Right lobe of liver (tissue), 4 donors: ENCODE data around the gene PRR5L.

ENCODE experiments used
- POLR2A ChIP-seq: fragments of 450-650 bp; IDR thresholded peaks from one replicate; pipeline ENCODE4 v1.6.1; 2017; ENCODE audit warnings: antibody characterized with exemption, mild to moderate bottlenecking
- TF ChIP-seq, protein P1 (sequence below), 4 donors: fragments of 200-600 bp in 3 of 4; fragments of 450-650 bp in 1 of 4; IDR thresholded peaks; one replicate each; pipeline versions ENCODE4 v1.5.1 to v1.8.0; 2016 to 2022; ENCODE audit warnings: antibody characterized with exemption in 4 of 4, mild to moderate bottlenecking in 2 of 4
- donor health status: DM: no; HTN: no; CAD: no.
- donor health status: DM: no; HTN: no; CAD: no.
- donor health status: DM: no; HTN: yes; CAD: no.

DNA sequence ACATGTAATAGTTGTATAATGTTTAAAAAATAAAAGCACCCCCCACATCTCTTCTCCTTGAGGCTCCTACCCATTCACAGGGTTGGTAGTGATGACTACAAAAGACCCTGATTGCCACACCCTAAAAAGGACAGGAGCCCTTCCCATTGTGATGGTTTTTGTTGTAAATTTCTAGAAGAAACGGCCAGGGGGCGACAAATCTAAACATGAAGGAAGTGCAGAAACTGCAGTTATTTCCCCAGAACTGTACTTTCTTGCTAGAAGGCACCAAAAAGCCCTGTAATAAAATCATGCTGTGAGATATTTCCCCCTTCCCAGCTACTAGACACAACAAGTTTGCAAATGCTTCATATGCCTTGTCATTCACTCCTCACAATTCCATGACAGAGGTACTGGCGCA, 10.8 kb downstream of the PRR5L start:
- TF ChIP-seq, protein P1, sequence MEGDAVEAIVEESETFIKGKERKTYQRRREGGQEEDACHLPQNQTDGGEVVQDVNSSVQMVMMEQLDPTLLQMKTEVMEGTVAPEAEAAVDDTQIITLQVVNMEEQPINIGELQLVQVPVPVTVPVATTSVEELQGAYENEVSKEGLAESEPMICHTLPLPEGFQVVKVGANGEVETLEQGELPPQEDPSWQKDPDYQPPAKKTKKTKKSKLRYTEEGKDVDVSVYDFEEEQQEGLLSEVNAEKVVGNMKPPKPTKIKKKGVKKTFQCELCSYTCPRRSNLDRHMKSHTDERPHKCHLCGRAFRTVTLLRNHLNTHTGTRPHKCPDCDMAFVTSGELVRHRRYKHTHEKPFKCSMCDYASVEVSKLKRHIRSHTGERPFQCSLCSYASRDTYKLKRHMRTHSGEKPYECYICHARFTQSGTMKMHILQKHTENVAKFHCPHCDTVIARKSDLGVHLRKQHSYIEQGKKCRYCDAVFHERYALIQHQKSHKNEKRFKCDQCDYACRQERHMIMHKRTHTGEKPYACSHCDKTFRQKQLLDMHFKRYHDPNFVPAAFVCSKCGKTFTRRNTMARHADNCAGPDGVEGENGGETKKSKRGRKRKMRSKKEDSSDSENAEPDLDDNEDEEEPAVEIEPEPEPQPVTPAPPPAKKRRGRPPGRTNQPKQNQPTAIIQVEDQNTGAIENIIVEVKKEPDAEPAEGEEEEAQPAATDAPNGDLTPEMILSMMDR (IDR thresholded peaks at IDR 0.05), result peak; percentile 7 to 33 (median 26)
- TF ChIP-seq POLR2A, result no peak
